Nephron progenitor cell (in vitro differentiated cells): ENCODE results near the gene DOP1A.

Experiments
- DNase-seq: peaks from one replicate; pipeline ENCODE4 v3.0.0; 2021
- H3K27ac Mint-ChIP-seq: 2 replicates; pipeline ENCODE4 v1.8.0; 2021; ENCODE audit warnings: mild to moderate bottlenecking, moderate library complexity, mixed read lengths
- H3K27me3 Mint-ChIP-seq: 2 replicates; pipeline ENCODE4 v1.8.0; 2021; ENCODE audit warnings: mild to moderate bottlenecking, low read depth, mixed read lengths; ENCODE audit not compliant: poor library complexity
- H3K36me3 Mint-ChIP-seq: 2 replicates; pipeline ENCODE4 v1.8.0; 2021; ENCODE audit warnings: low read depth, mixed read lengths
- H3K4me1 Mint-ChIP-seq: 2 replicates; pipeline ENCODE4 v1.8.0; 2021; ENCODE audit warnings: mixed read lengths
- H3K4me3 Mint-ChIP-seq: 2 replicates; pipeline ENCODE4 v1.8.0; 2021; ENCODE audit warnings: mild to moderate bottlenecking, moderate library complexity, mixed read lengths
- H3K9me3 Mint-ChIP-seq: 2 replicates; pipeline ENCODE4 v1.8.0; 2021; ENCODE audit warnings: mild to moderate bottlenecking, moderate library complexity, mixed read lengths
- CTCF ChIP-seq: fragments of 200-600 bp; sonication (generic); IDR thresholded peaks from 2 replicates; pipeline ENCODE4 v1.5.0; 2021; ENCODE audit warnings: antibody characterized with exemption

The DOP1A gene

DNA sequence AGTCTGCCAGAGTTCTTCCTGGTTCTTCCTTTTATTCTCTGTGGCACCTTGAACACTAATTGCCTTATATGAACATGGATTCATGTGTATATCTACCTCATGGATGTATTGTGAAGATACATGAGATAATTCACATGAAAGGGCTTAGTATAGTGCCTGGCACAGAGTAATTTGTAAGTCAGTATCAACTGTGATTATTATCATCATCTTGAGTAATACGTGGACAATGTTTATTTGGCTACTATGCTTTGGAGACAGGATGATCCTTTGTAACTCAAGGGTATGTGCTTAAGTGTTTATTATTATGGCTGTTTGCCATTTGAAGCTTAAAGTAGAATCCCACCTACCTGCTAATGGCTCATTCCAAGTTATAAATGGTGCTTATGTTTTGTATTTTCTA is 16.0 kb downstream of the DOP1A start:
- Mint-ChIP-seq H3K36me3 (peaks cover 17% of the 10 kb centered on the region), H3K9me3 (no peaks in the 10 kb centered on the region), H3K4me3 (no peak overlapping the region), H3K27ac (no peak overlapping the region), H3K27me3 (no peaks in the 10 kb centered on the region), H3K4me1 (no peaks in the 10 kb centered on the region)
- no peak for DNase-seq
- TF ChIP-seq CTCF = no peak

- no peak for TF ChIP-seq CTCF
- no peaks in the 10 kb centered on the region for H3K4me1 Mint-ChIP-seq
- no peak for DNase-seq
- no peak overlapping the region for H3K4me3 Mint-ChIP-seq
- H3K9me3 Mint-ChIP-seq = no peaks in the 10 kb centered on the region
- peaks cover 20% of the 10 kb centered on the region for H3K36me3 Mint-ChIP-seq
- H3K27me3 Mint-ChIP-seq = no peaks in the 10 kb centered on the region
- no peak overlapping the region for H3K27ac Mint-ChIP-seq
These were observed 19.3 kb downstream of the DOP1A start for GRCh38 chr6:83086751-83087150.

- Mint-ChIP-seq H3K36me3 (peaks cover 13% of the 10 kb centered on the region), H3K27me3 (no peaks in the 10 kb centered on the region), H3K9me3 (no peaks in the 10 kb centered on the region), H3K27ac (no peak overlapping the region), H3K4me3 (no peak overlapping the region), H3K4me1 (no peaks in the 10 kb centered on the region)
- no peak for DNase-seq
- no peak for TF ChIP-seq CTCF
These were observed 25.4 kb downstream of the DOP1A start for GRCh38 chr6:83092756-83093399.

DNA sequence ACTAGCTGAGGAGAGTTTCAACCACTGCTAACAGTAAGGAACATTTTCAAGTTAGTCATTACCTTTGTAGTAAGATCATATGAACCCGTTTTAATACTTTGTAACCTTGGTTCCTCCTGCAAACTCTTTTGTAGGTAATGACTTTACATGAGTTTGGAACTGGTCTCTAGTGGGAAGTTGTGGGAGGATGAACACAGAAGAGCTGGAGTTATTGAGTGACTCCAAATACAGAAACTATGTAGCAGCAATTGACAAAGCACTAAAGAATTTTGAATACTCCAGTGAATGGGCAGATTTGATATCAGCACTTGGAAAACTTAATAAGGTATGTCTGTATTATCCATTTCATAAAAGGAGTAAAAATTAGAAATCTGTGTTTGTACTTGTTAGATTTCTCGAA is 29.3 kb downstream of the DOP1A start:
- TF ChIP-seq CTCF = no peak
- H3K4me3 Mint-ChIP-seq = no peak overlapping the region
- peaks cover 19% of the 10 kb centered on the region for H3K36me3 Mint-ChIP-seq
- no peaks in the 10 kb centered on the region for H3K4me1 Mint-ChIP-seq
- no peak overlapping the region for H3K27ac Mint-ChIP-seq
- no peaks in the 10 kb centered on the region for H3K9me3 Mint-ChIP-seq
- DNase-seq = no peak
- H3K27me3 Mint-ChIP-seq = no peaks in the 10 kb centered on the region

DNA sequence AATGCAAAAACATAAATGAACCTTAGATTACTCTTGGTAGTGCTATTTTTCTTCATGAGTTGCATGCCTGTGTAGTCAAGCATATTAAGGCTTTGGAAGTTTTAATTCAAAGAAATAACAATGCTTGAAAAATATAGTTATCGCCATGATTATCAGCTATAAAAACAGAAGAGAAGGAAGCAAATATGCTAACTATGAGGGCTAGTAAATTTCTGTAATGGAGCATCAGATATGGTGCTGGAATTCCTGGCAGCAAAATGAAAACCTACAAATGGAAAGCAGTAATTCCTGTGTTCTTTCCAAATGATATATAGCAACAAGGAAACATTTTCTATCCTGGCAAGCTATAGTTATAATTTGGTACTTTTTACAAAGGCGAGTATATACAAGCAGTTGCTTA is 29.7 kb downstream of the DOP1A start:
- H3K4me1 Mint-ChIP-seq = no peaks in the 10 kb centered on the region
- H3K9me3 Mint-ChIP-seq = no peaks in the 10 kb centered on the region
- H3K27ac Mint-ChIP-seq = no peak overlapping the region
- no peak for DNase-seq
- H3K27me3 Mint-ChIP-seq = no peaks in the 10 kb centered on the region
- no peak overlapping the region for H3K4me3 Mint-ChIP-seq
- H3K36me3 Mint-ChIP-seq = peaks cover 23% of the 10 kb centered on the region
- no peak for TF ChIP-seq CTCF

DNA sequence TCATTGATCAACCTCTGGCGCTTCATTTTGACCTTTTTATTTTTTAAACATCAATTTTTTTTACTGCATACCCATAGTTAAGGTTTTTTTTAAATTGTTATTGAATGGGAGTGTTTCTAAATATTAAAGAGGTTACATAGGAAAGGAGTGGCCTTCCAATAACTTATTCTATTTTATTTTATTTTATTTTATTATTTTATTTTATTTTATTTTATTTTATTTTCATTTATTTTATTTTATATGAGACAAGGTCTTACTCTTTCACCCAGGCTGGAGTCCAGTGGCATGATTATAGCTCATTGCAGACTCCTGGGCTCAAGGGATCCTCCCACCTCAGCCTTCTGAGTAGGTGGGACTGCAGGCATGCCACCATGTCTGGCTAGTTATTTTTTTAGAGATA is 30.2 kb downstream of the DOP1A start:
- Mint-ChIP-seq H3K9me3 (no peaks in the 10 kb centered on the region), H3K27ac (no peak overlapping the region), H3K36me3 (peaks cover 28% of the 10 kb centered on the region), H3K4me1 (no peaks in the 10 kb centered on the region), H3K27me3 (no peaks in the 10 kb centered on the region), H3K4me3 (no peak overlapping the region)
- no peak for TF ChIP-seq CTCF
- no peak for DNase-seq
